H1 (cell line): ENCODE data around the gene ZC3H6. TPM values are rescaled to one million over a fixed set of nuclear protein-coding genes. Genes with fewer than 3 reads are reported as not detected.

Experiments
- CHD7 ChIP-seq: fragments of 300-600 bp; sonication (generic); IDR thresholded peaks from 2 replicates; pipeline ENCODE4 v1.7.1; 2012; ENCODE audit warnings: low read length, moderate library complexity, mild to moderate bottlenecking, inconsistent platforms; ENCODE audit not compliant: insufficient replicate concordance
- EGR1 ChIP-seq: IDR thresholded peaks from 2 replicates; pipeline ENCODE4 v1.6.1; 2011; ENCODE audit warnings: low read depth, low read length, borderline replicate concordance
- FOSL1 ChIP-seq: IDR thresholded peaks from 2 replicates; pipeline ENCODE4 v1.6.1; 2011; ENCODE audit warnings: mild to moderate bottlenecking, low read depth, low read length, moderate library complexity; ENCODE audit not compliant: insufficient read depth
- GABPA ChIP-seq: IDR thresholded peaks from 2 replicates; pipeline ENCODE4 v1.6.1; 2011; ENCODE audit warnings: mild to moderate bottlenecking, low read length, moderate library complexity, borderline replicate concordance; ENCODE audit not compliant: insufficient read depth
- KDM4A ChIP-seq: IDR thresholded peaks from one replicate; pipeline ENCODE4 v1.7.1; 2012; ENCODE audit warnings: low read depth, mild to moderate bottlenecking, moderate library complexity, low read length, inconsistent platforms; ENCODE audit not compliant: severe bottlenecking
- PHF8 ChIP-seq: fragments of 200-600 bp; sonication (generic); conservative IDR thresholded peaks from 2 replicates; pipeline ENCODE4 v1.7.1; 2012; ENCODE audit warnings: low read depth, mild to moderate bottlenecking, inconsistent platforms, low read length, moderate library complexity
- POLR2AphosphoS5 ChIP-seq: IDR thresholded peaks from 2 replicates; pipeline ENCODE4 v1.6.1; 2011; ENCODE audit warnings: low read depth, low read length
- RXRA ChIP-seq: IDR thresholded peaks from 2 replicates; pipeline ENCODE4 v1.6.1; 2011; ENCODE audit warnings: low read depth, mild to moderate bottlenecking, low read length, moderate library complexity; ENCODE audit not compliant: insufficient read depth
- SAP30 ChIP-seq: fragments of 300-600 bp; sonication (generic); IDR thresholded peaks from 2 replicates; pipeline ENCODE4 v1.7.1; 2012; ENCODE audit warnings: low read length, moderate library complexity, mild to moderate bottlenecking, inconsistent platforms; ENCODE audit not compliant: insufficient read depth, insufficient replicate concordance
- SP4 ChIP-seq: IDR thresholded peaks from 2 replicates; pipeline ENCODE4 v1.6.1; 2012; ENCODE audit warnings: low read length, inconsistent platforms
- TAF7 ChIP-seq: optimal IDR thresholded peaks from 2 replicates; pipeline ENCODE3; 2011; ENCODE audit warnings: low read depth, mild to moderate bottlenecking, inconsistent platforms, low read length, moderate library complexity, borderline replicate concordance
- polyA plus RNA-seq, 7 experiments: library from polyadenylated mRNA; depleted of rRNA in 3 of 7; stranded (reverse) in 5 of 7; unstranded in 2 of 7; fragments of >200 nt in 5 of 7; fragments of 200-250 nt in 2 of 7; gene quantifications; 1 replicate in 5 of 7; 2 replicates in 1 of 7; 4 replicates in 1 of 7; pipeline versions ENCODE4 v1.2.1 to v1.2.3, GENCODE V29; 2011 to 2013; ENCODE audit warnings: missing spikeins in 2 of 7, mixed read lengths in 2 of 7
- total RNA-seq: library from RNA; stranded (reverse); fragmentation: NEBNext Ultra II Directional; extraction: Animal tissue kit (Norgen Biotek cat#: 25700); gene quantifications from 2 replicates; pipeline ENCODE4 v1.2.1, GENCODE V29; 2021

ZC3H6 gene
- total and polyA plus RNA-seq, 2 of the 8 experiments (the other 6 are each of a cell fraction or from before 2014, with no cell fraction given), result 1.4 to 6.9 TPM

- no peak for TF ChIP-seq CHD7
- TF ChIP-seq SAP30, result no peak
- TF ChIP-seq KDM4A, result no peak
- TF ChIP-seq PHF8, result no peak
- TF ChIP-seq SP4, result no peak
- no peak for TF ChIP-seq TAF7
- TF ChIP-seq EGR1, result no peak
- no peak for TF ChIP-seq RXRA
- no peak for TF ChIP-seq POLR2AphosphoS5
- TF ChIP-seq FOSL1, result no peak
- no peak for TF ChIP-seq GABPA
These were observed 17.8 kb upstream of the ZC3H6 start (continued) for GRCh38 chr2:112257575-112257974.
